Measurements from ENCODE around the gene SLC12A8. TPM values are rescaled to one million over a fixed set of nuclear protein-coding genes. Genes with fewer than 3 reads are reported as not detected.

The SLC12A8 gene
- total RNA-seq, 1 donor from 2014 or later = 6.1 TPM

GRCh38 chr3:125119752-125120378, 92.7 kb downstream of the SLC12A8 start:
- Mint-ChIP-seq H3K4me1 (ENCODE audit: low read depth) (peaks cover 63% of the 10 kb centered on the region), H3K9me3 (ENCODE audit: low read depth) (no peaks in the 10 kb centered on the region), H3K4me3 (ENCODE audit: unreplicated experiment) (no peak overlapping the region), H3K36me3 (ENCODE audit: low read depth) (no peaks in the 10 kb centered on the region), H3K27me3 (ENCODE audit: low read depth) (no peaks in the 10 kb centered on the region), H3K27ac (ENCODE audit: unreplicated experiment) (no peak overlapping the region)
- TF ChIP-seq, protein P1, sequence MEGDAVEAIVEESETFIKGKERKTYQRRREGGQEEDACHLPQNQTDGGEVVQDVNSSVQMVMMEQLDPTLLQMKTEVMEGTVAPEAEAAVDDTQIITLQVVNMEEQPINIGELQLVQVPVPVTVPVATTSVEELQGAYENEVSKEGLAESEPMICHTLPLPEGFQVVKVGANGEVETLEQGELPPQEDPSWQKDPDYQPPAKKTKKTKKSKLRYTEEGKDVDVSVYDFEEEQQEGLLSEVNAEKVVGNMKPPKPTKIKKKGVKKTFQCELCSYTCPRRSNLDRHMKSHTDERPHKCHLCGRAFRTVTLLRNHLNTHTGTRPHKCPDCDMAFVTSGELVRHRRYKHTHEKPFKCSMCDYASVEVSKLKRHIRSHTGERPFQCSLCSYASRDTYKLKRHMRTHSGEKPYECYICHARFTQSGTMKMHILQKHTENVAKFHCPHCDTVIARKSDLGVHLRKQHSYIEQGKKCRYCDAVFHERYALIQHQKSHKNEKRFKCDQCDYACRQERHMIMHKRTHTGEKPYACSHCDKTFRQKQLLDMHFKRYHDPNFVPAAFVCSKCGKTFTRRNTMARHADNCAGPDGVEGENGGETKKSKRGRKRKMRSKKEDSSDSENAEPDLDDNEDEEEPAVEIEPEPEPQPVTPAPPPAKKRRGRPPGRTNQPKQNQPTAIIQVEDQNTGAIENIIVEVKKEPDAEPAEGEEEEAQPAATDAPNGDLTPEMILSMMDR (IDR thresholded peaks at IDR 0.05) = no peak
- DNase-seq (ENCODE audit: low spot score) = no peak

DNA sequence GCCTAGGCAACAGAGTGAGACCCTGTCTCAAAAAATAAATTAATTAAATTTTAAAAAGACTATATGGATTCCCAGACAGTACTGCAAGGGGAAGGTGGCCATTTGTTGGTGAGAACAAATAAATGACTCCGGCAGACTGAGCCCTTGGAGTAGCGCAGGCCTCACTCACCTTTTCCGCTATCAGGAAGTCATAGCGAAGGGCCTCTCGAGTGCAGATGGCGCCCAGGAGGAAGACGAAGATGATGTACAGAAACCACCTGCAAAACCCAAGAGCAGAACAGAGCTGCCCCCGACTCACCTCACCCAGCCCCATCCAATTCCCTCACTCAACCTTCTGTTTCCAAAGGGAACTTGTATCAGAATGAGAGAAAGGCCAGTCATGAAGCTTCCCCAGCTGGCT, 93.9 kb downstream of the SLC12A8 start:
- Mint-ChIP-seq H3K4me3 (ENCODE audit: unreplicated experiment) (no peak overlapping the region), H3K27me3 (ENCODE audit: low read depth) (no peaks in the 10 kb centered on the region), H3K36me3 (ENCODE audit: low read depth) (no peaks in the 10 kb centered on the region), H3K27ac (ENCODE audit: unreplicated experiment) (no peak overlapping the region), H3K4me1 (ENCODE audit: low read depth) (peaks cover 58% of the 10 kb centered on the region), H3K9me3 (ENCODE audit: low read depth) (no peaks in the 10 kb centered on the region)
- DNase-seq (ENCODE audit: low spot score) = no peak
- TF ChIP-seq, protein P1 (IDR thresholded peaks at IDR 0.05) = no peak

GRCh38 chr3:125117631-125118191, 94.8 kb downstream of the SLC12A8 start:
- H3K36me3 Mint-ChIP-seq (ENCODE audit: low read depth) = no peaks in the 10 kb centered on the region
- no peak for DNase-seq (ENCODE audit: low spot score)
- H3K27ac Mint-ChIP-seq (ENCODE audit: unreplicated experiment) = no peak overlapping the region
- no peaks in the 10 kb centered on the region for H3K27me3 Mint-ChIP-seq (ENCODE audit: low read depth)
- H3K4me3 Mint-ChIP-seq (ENCODE audit: unreplicated experiment) = no peak overlapping the region
- peaks cover 55% of the 10 kb centered on the region for H3K4me1 Mint-ChIP-seq (ENCODE audit: low read depth)
- TF ChIP-seq, protein P1 (IDR thresholded peaks at IDR 0.05) = no peak
- no peaks in the 10 kb centered on the region for H3K9me3 Mint-ChIP-seq (ENCODE audit: low read depth)

DNA sequence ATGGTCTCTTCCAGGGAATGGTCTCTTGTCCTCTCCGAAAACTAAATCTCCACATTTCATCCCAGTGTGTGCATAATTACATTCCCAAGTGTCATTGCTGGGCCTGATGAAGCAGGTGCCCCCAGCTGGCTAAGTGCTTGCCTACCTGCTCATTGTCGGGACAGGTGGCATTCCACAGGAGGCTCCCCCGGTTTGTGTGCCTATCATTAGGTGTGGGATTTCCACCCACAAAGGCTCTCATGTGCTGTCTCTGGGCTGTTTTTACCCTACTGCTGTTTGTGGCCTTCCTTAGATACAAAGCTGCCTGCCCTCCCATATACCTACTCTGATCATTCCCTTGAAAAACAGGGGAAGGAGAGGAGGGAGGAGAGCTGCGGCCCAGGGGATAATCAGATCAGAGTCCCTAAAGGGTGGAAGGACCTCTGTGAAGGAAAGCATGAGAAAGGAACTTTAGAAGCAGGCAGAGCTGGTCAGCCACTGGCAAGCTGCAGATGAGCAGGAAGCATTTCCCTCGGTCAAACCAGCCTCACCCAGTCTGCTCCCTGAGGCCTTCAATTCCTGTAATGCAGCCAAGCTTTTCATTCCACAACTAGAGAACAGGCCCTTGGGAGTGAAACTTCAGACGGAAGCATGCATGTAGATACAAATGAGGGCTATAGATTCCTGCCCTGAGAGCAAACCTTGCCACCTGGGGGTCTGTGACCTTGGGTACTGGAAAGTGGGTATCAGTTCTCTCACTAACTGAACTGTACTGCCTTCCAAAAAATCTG, 96.1 kb downstream of the SLC12A8 start:
- TF ChIP-seq, protein P1 (IDR thresholded peaks at IDR 0.05) = no peak
- Mint-ChIP-seq H3K36me3 (ENCODE audit: low read depth) (no peaks in the 10 kb centered on the region), H3K27ac (ENCODE audit: unreplicated experiment) (peak overlapping the region; percentile 86), H3K27me3 (ENCODE audit: low read depth) (no peaks in the 10 kb centered on the region), H3K4me3 (ENCODE audit: unreplicated experiment) (no peak overlapping the region), H3K4me1 (ENCODE audit: low read depth) (peaks cover 53% of the 10 kb centered on the region), H3K9me3 (ENCODE audit: low read depth) (no peaks in the 10 kb centered on the region)
- no peak for DNase-seq (ENCODE audit: low spot score)

- H3K27me3 Mint-ChIP-seq (ENCODE audit: low read depth) = no peaks in the 10 kb centered on the region
- DNase-seq (ENCODE audit: low spot score) = no peak
- H3K9me3 Mint-ChIP-seq (ENCODE audit: low read depth) = no peaks in the 10 kb centered on the region
- no peaks in the 10 kb centered on the region for H3K36me3 Mint-ChIP-seq (ENCODE audit: low read depth)
- no peak overlapping the region for H3K4me3 Mint-ChIP-seq (ENCODE audit: unreplicated experiment)
- TF ChIP-seq, protein P1 (IDR thresholded peaks at IDR 0.05) = no peak
- H3K27ac Mint-ChIP-seq (ENCODE audit: unreplicated experiment) = peak overlapping the region; percentile 86
- peaks cover 53% of the 10 kb centered on the region for H3K4me1 Mint-ChIP-seq (ENCODE audit: low read depth)
Measured at GRCh38 chr3:125115640-125116039, 96.9 kb downstream of the SLC12A8 start.
